HEK293 (cell line): ENCODE measurements around the gene ZBTB20.

Experiments used
- CTCF ChIP-seq: fragments of 450-650 bp; formaldehyde crosslinking; IDR thresholded peaks from 2 replicates; pipeline ENCODE4 v1.5.1; 2016; ENCODE audit warnings: missing biosample characterization, missing genetic modification characterization
- PATZ1 ChIP-seq: fragments of 450-650 bp; formaldehyde crosslinking; IDR thresholded peaks from 2 replicates; pipeline ENCODE4 v1.5.1; 2016; ENCODE audit warnings: missing biosample characterization, missing genetic modification characterization
- ZNF132 ChIP-seq: fragments of 450-650 bp; formaldehyde crosslinking; IDR thresholded peaks from 2 replicates; pipeline ENCODE4 v1.5.1; 2017; ENCODE audit warnings: missing biosample characterization, missing genetic modification characterization, borderline replicate concordance
- ZNF146 ChIP-seq: fragments of 450-650 bp; formaldehyde crosslinking; IDR thresholded peaks from 2 replicates; pipeline ENCODE4 v1.5.1; 2016; ENCODE audit warnings: missing biosample characterization, missing genetic modification characterization
- ZNF274 ChIP-seq, 2 experiments: fragments of 200-500 bp in 1 of 2; fragments of 450-650 bp in 1 of 2; sonication (Bioruptor generic) in 1 of 2; formaldehyde crosslinking in 1 of 2; IDR thresholded peaks; 2 replicates each; pipeline versions ENCODE4 v1.5.1 to v1.6.1; 2014 to 2016; ENCODE audit warnings: borderline replicate concordance in 1 of 2, inconsistent platforms in 1 of 2, low read length in 1 of 2, missing biosample characterization in 1 of 2, missing genetic modification characterization in 1 of 2
- ZNF292 ChIP-seq: fragments of 450-650 bp; formaldehyde crosslinking; IDR thresholded peaks from 2 replicates; pipeline ENCODE4 v1.5.1; 2016; ENCODE audit warnings: low read depth, missing biosample characterization, missing genetic modification characterization, borderline replicate concordance
- ZNF518A ChIP-seq: fragments of 450-650 bp; formaldehyde crosslinking; conservative IDR thresholded peaks from 2 replicates; pipeline ENCODE4 v1.5.1; 2016; ENCODE audit warnings: low read depth, missing biosample characterization, missing genetic modification characterization
- ZNF639 ChIP-seq: fragments of 450-650 bp; formaldehyde crosslinking; IDR thresholded peaks from 2 replicates; pipeline ENCODE4 v1.5.1; 2016; ENCODE audit warnings: missing biosample characterization, missing genetic modification characterization
- ZNF654 ChIP-seq: fragments of 450-650 bp; formaldehyde crosslinking; IDR thresholded peaks from 2 replicates; pipeline ENCODE4 v1.5.1; 2016; ENCODE audit warnings: low read depth, missing biosample characterization, missing genetic modification characterization
- ZNF660 ChIP-seq: fragments of 450-650 bp; IDR thresholded peaks from 2 replicates; pipeline ENCODE4 v1.5.1; 2018; ENCODE audit warnings: missing biosample characterization, mild to moderate bottlenecking, missing genetic modification characterization

DNA sequence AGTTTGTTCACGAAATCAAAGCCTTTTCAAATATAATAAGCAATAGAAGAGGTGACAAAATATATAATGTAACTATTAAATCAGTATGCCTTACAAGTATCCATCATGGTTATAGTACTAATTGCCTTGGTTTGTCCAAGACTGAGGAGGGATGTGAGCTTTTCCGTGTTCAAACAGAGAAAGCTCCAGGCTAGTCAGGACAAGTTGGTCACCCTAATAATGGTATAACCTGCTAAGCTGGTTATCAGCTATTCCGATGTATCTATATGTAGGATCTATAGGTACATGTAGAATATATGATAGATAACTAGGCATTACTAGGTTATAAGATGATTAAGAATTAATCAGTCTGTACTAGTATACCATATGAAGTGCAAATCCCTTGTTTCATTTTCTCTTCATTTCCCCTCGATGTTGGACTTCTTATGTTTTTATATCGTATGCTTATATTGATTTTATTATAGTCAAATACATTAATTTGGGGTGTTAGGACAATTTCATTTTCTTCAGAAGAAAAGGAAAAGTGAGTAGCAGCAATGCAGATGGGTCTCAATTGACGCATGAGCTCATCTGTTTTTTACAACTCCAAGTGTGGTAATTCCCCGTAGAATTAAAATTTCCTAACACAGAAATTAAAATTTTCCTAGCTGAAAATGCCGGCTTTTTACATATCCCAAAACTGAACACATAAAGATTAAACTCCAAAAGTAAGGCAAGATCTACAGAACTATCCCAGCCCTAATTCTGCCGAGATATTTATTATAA is 434.2 kb downstream of the ZBTB20 start:
- TF ChIP-seq CTCF (tag by site-specific recombination) (no peak), ZNF132 (tag by site-specific recombination) (no peak), ZNF518A (tag by site-specific recombination) (no peak), ZNF639 (tag by site-specific recombination) (no peak), ZNF274 (IDR thresholded peaks at IDR 0.05; ENCODE audit: low read length) (no peak), ZNF274 (tag by site-specific recombination; IDR thresholded peaks at IDR 0.05; ENCODE audit: borderline replicate concordance) (no peak), PATZ1 (tag by site-specific recombination) (no peak), ZNF654 (tag by site-specific recombination) (no peak), ZNF660 (tag by site-specific recombination) (no peak), ZNF146 (tag by site-specific recombination) (no peak), ZNF292 (tag by site-specific recombination) (no peak)
